IMR-90 (cell line): ENCODE results near the gene RETN.

ENCODE experiments used
- BHLHE40 ChIP-seq: fragments of 150-350 bp; IDR thresholded peaks from 2 replicates; pipeline ENCODE4 v1.6.1; 2016; ENCODE audit warnings: mild to moderate bottlenecking, low read depth, low read length
- CHD1 ChIP-seq: IDR thresholded peaks from 2 replicates; pipeline ENCODE4 v1.6.1; 2012; ENCODE audit warnings: low read depth, low read length, improper control_type of control experiment
- MAFK ChIP-seq: IDR thresholded peaks from 2 replicates; pipeline ENCODE4 v1.6.1; 2012; ENCODE audit warnings: low read depth, low read length, improper control_type of control experiment
- NFE2L2 ChIP-seq: fragments of 150-350 bp; IDR thresholded peaks from 2 replicates; pipeline ENCODE4 v1.6.1; 2016; ENCODE audit warnings: low read depth, mild to moderate bottlenecking, low read length
- POLR2A ChIP-seq: IDR thresholded peaks from 2 replicates; pipeline ENCODE4 v1.6.1; 2012; ENCODE audit warnings: mild to moderate bottlenecking, low read depth, low read length
- SMC3 ChIP-seq: fragments of 150-350 bp; IDR thresholded peaks from 2 replicates; pipeline ENCODE4 v1.6.1; 2016; ENCODE audit warnings: low read depth, mild to moderate bottlenecking, antibody characterized with exemption, low read length, moderate library complexity
- TF ChIP-seq, protein P1 (sequence below): conservative IDR thresholded peaks from 2 replicates; pipeline ENCODE4 v1.5.1; 2012; ENCODE audit warnings: mild to moderate bottlenecking, low read depth, low read length, improper control_type of control experiment

DNA sequence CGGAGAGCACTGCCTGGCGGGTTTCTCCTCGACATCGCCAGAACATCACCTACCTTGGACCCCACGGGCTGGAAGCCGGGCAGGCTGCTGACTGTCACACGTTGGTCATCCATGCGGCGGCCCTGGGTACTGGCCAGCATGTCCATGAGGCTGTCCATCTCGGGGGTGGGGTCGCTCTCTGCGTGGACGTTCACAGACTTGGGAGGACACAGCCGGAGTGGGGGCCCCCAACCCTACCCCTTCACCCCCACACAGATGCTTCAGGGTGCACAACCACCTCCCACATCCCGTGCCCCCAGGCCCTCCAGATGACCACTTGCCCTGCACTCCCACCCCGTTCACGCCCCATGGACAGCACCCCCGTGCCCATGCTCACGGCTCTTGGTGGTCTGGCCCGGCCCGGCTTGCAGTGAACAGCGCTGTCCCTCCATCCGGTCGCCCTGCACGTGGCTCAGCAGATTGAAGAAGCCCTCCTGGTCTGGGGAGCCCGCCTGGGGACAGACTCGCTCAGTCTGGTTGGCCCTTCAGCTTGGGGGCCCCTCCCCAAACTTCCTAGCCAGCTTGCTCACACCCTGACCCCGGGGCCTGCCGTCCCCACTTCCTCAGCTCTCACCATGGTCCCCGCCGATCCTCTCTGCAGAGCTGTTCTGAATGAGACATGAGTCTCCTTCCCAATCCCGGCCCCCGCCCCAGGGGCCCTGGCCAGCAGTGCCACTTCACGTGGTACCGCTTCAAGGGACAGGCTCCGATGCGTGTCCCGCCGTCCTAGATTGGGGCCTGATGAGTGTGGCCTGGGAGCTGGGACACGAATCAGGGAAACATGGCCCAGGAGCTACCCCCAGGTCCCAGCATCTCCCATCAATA lies 36.3 kb upstream of the RETN start:
- TF ChIP-seq, protein P1, sequence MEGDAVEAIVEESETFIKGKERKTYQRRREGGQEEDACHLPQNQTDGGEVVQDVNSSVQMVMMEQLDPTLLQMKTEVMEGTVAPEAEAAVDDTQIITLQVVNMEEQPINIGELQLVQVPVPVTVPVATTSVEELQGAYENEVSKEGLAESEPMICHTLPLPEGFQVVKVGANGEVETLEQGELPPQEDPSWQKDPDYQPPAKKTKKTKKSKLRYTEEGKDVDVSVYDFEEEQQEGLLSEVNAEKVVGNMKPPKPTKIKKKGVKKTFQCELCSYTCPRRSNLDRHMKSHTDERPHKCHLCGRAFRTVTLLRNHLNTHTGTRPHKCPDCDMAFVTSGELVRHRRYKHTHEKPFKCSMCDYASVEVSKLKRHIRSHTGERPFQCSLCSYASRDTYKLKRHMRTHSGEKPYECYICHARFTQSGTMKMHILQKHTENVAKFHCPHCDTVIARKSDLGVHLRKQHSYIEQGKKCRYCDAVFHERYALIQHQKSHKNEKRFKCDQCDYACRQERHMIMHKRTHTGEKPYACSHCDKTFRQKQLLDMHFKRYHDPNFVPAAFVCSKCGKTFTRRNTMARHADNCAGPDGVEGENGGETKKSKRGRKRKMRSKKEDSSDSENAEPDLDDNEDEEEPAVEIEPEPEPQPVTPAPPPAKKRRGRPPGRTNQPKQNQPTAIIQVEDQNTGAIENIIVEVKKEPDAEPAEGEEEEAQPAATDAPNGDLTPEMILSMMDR: no peak
- TF ChIP-seq POLR2A (no peak), BHLHE40 (no peak), CHD1 (no peak), MAFK (no peak), SMC3 (no peak), NFE2L2 (no peak)
